ENCODE results near the gene PLIN4. TPM values are rescaled to one million over a fixed set of nuclear protein-coding genes. Genes with fewer than 3 reads are reported as not detected.
"Not testable (repeated sequence)": the region's sequence is repeated elsewhere in the genome, so short reads cannot be mapped to it uniquely, and the experiment has no call there.

PLIN4 gene
- total RNA-seq = under 1 TPM; 0.33 to 0.66 TPM
- 0.18 TPM for polyA plus RNA-seq (2013, experiment 1 of 2)
- polyA plus RNA-seq (2013, experiment 2 of 2) = 0.12 TPM
- long read RNA-seq, experiment 1 = 0 reads
- long read RNA-seq, experiment 2, partial matches to known transcripts = 1 of 2 reads
- long read RNA-seq, experiment 2, other reads (novel, unspliced or antisense) = 1 of 2 reads
- long read RNA-seq, experiment 3, full-length matches to known transcripts = 1 of 3 reads
- long read RNA-seq, experiment 3, partial matches to known transcripts = 0 of 3 reads
- long read RNA-seq, experiment 3, other reads (novel, unspliced or antisense) = 2 of 3 reads
- long read RNA-seq, experiment 4 = 0 reads

GRCh38 chr19:4518345-4519171, at the start of gene PLIN4:
Gene PLIN4, minus strand, starts transcription at chr19:4518486. Its CDS starts 214 bp downstream, at chr19:4518272.
- no peaks in the 10 kb centered on the region for H3K9me3 ChIP-seq (ENCODE audit: control insufficient read depth, low read length)
- no peaks in the 10 kb centered on the region for H3K4me1 ChIP-seq (ENCODE audit: control insufficient read depth, insufficient read depth, low read length)
- H3K27me3 ChIP-seq (ENCODE audit: control insufficient read depth, insufficient read depth, low read length, poor library complexity, severe bottlenecking) = no peaks in the 10 kb centered on the region
- Mint-ChIP-seq H3K4me1 (no peaks in the 10 kb centered on the region), H3K27ac (no peak within 1 kb of the TSS), H3K36me3 (ENCODE audit: low read depth) (no peaks in the 10 kb centered on the region), H3K9me3 (peaks cover 1% of the 10 kb centered on the region), H3K27me3 (ENCODE audit: insufficient read depth) (peaks cover 35% of the 10 kb centered on the region), H3K4me3 (no peak within 1 kb of the TSS)
- no peaks in the 10 kb centered on the region for H3K36me3 ChIP-seq (ENCODE audit: control insufficient read depth, insufficient read depth, low read length)
- 90 to 94% methylated on average over 31 to 34 of the region's 34 CpGs for WGBS, 2 experiments (ENCODE audit: insufficient coverage in 1 of 2, insufficient read length in 1 of 2)
- no peak within 1 kb of the TSS for H3K4me3 ChIP-seq (ENCODE audit: low read length)
- H3K9ac ChIP-seq (ENCODE audit: extremely low read depth, low read length, poor library complexity, severe bottlenecking) = no peak within 1 kb of the TSS
- peak; percentile 77 for DNase-seq
- TF ChIP-seq CTCF (conservative IDR thresholded peaks at IDR 0.05) = no peak
- H3K27ac ChIP-seq (ENCODE audit: low read depth, low read length) = no peak within 1 kb of the TSS

GRCh38 chr19:4567584-4568071, 49.3 kb upstream of the PLIN4 start:
- peak; percentile 98 for DNase-seq
- Mint-ChIP-seq H3K36me3 (ENCODE audit: low read depth) (no peaks in the 10 kb centered on the region), H3K27ac (peak overlapping the region; percentile 66), H3K27me3 (ENCODE audit: insufficient read depth) (peaks cover 3% of the 10 kb centered on the region), H3K9me3 (no peaks in the 10 kb centered on the region), H3K4me3 (no peak overlapping the region), H3K4me1 (peaks cover 3% of the 10 kb centered on the region)
- Histone ChIP-seq H3K27me3 (ENCODE audit: control insufficient read depth, insufficient read depth, low read length, poor library complexity, severe bottlenecking) (no peaks in the 10 kb centered on the region), H3K36me3 (ENCODE audit: control insufficient read depth, insufficient read depth, low read length) (no peaks in the 10 kb centered on the region), H3K9ac (ENCODE audit: extremely low read depth, low read length, poor library complexity, severe bottlenecking) (no peak overlapping the region), H3K4me1 (ENCODE audit: control insufficient read depth, insufficient read depth, low read length) (no peaks in the 10 kb centered on the region), H3K4me3 (ENCODE audit: low read length) (no peak overlapping the region), H3K9me3 (ENCODE audit: control insufficient read depth, low read length) (no peaks in the 10 kb centered on the region), H3K27ac (ENCODE audit: low read depth, low read length) (no peak overlapping the region)
- TF ChIP-seq CTCF (conservative IDR thresholded peaks at IDR 0.05) = peak; percentile 93
- WGBS, 2 experiments (ENCODE audit: insufficient coverage in 1 of 2, insufficient read length in 1 of 2) = 63 to 72% methylated on average over 10 to 14 of the region's 14 CpGs

GRCh38 chr19:4566402-4567051, 48.2 kb upstream of the PLIN4 start:
- 92 to 95% methylated on average over 30 to 35 of the region's 35 CpGs for WGBS, 2 experiments (ENCODE audit: insufficient coverage in 1 of 2, insufficient read length in 1 of 2)
- Histone ChIP-seq H3K36me3 (ENCODE audit: control insufficient read depth, insufficient read depth, low read length) (no peaks in the 10 kb centered on the region), H3K9me3 (ENCODE audit: control insufficient read depth, low read length) (no peaks in the 10 kb centered on the region), H3K4me3 (ENCODE audit: low read length) (no peak overlapping the region), H3K27me3 (ENCODE audit: control insufficient read depth, insufficient read depth, low read length, poor library complexity, severe bottlenecking) (no peaks in the 10 kb centered on the region), H3K9ac (ENCODE audit: extremely low read depth, low read length, poor library complexity, severe bottlenecking) (no peak overlapping the region), H3K4me1 (ENCODE audit: control insufficient read depth, insufficient read depth, low read length) (no peaks in the 10 kb centered on the region), H3K27ac (ENCODE audit: low read depth, low read length) (no peak overlapping the region)
- Mint-ChIP-seq H3K27me3 (ENCODE audit: insufficient read depth) (peaks cover 3% of the 10 kb centered on the region), H3K4me1 (peaks cover 3% of the 10 kb centered on the region), H3K9me3 (no peaks in the 10 kb centered on the region), H3K4me3 (no peak overlapping the region), H3K27ac (no peak overlapping the region), H3K36me3 (ENCODE audit: low read depth) (no peaks in the 10 kb centered on the region)
- no peak for DNase-seq
- TF ChIP-seq CTCF (conservative IDR thresholded peaks at IDR 0.05) = no peak

- not testable (repeated sequence) for H3K36me3 Mint-ChIP-seq (ENCODE audit: low read depth); H3K4me1 ChIP-seq (ENCODE audit: control insufficient read depth, insufficient read depth, low read length); H3K4me3 Mint-ChIP-seq; H3K9me3 ChIP-seq (ENCODE audit: control insufficient read depth, low read length); H3K27me3 ChIP-seq (ENCODE audit: control insufficient read depth, insufficient read depth, low read length, poor library complexity, severe bottlenecking); H3K9ac ChIP-seq (ENCODE audit: extremely low read depth, low read length, poor library complexity, severe bottlenecking); H3K27ac ChIP-seq (ENCODE audit: low read depth, low read length); H3K27ac Mint-ChIP-seq; H3K4me3 ChIP-seq (ENCODE audit: low read length); DNase-seq; H3K9me3 Mint-ChIP-seq; H3K36me3 ChIP-seq (ENCODE audit: control insufficient read depth, insufficient read depth, low read length); H3K4me1 Mint-ChIP-seq; H3K27me3 Mint-ChIP-seq (ENCODE audit: insufficient read depth)
- WGBS, 2 experiments (ENCODE audit: insufficient coverage in 1 of 2, insufficient read length in 1 of 2) = 87 to 97% methylated on average over 4 to 5 of the region's 5 CpGs
Observed at GRCh38 chr19:4563562-4563961, 45.3 kb upstream of the PLIN4 start.

Data from endodermal cell (in vitro differentiated cells).